OCI-LY1 (cell line): ENCODE measurements around the gene ERCC5.

Experiments used
- CTCF ChIP-seq: fragments of 200-600 bp; sonication (generic), shearing (Covaris generic); IDR thresholded peaks from 2 replicates; pipeline ENCODE4 v1.5.1; 2017; ENCODE audit warnings: mild to moderate bottlenecking, antibody characterized with exemption, low read length, moderate library complexity, mixed read lengths
- EZH2 ChIP-seq: fragments of 200-600 bp; sonication (generic), shearing (Covaris generic); IDR thresholded peaks from 2 replicates; pipeline ENCODE4 v1.8.0; 2017; ENCODE audit warnings: borderline replicate concordance, mixed run types, mild to moderate bottlenecking, antibody characterized with exemption, low read length, moderate library complexity, mixed read lengths

GRCh38 chr13:102805680-102806079 lies 40.2 kb upstream of the ERCC5 start:
- TF ChIP-seq CTCF (no peak), EZH2 (no peak)
